NB4 (cell line): ENCODE results near the gene NAAA.
"Not testable (repeated sequence)": the region's sequence is repeated elsewhere in the genome, so short reads cannot be mapped to it uniquely, and the experiment has no call there.

ENCODE experiments used
- DNase-seq: peaks from one replicate; pipeline ENCODE4 v3.0.0; 2010; ENCODE audit warnings: low read depth
- H3K4me3 ChIP-seq: one replicate; pipeline ENCODE4 v1.5.1; 2011; ENCODE audit warnings: mild to moderate bottlenecking, low read depth, low read length, moderate library complexity
- CTCF ChIP-seq: IDR thresholded peaks from one replicate; pipeline ENCODE4 v1.5.1; 2012; ENCODE audit warnings: low read depth, low read length
- MAX ChIP-seq: IDR thresholded peaks from 2 replicates; pipeline ENCODE4 v1.6.1; 2011; ENCODE audit warnings: low read depth, low read length
- MYC ChIP-seq: IDR thresholded peaks from 2 replicates; pipeline ENCODE4 v1.6.1; 2011; ENCODE audit warnings: low read depth, low read length
- POLR2A ChIP-seq: IDR thresholded peaks from 2 replicates; pipeline ENCODE4 v1.6.1; 2011; ENCODE audit warnings: mild to moderate bottlenecking; ENCODE audit not compliant: insufficient read length; ENCODE audit errors: extremely low read depth

The NAAA gene

DNA sequence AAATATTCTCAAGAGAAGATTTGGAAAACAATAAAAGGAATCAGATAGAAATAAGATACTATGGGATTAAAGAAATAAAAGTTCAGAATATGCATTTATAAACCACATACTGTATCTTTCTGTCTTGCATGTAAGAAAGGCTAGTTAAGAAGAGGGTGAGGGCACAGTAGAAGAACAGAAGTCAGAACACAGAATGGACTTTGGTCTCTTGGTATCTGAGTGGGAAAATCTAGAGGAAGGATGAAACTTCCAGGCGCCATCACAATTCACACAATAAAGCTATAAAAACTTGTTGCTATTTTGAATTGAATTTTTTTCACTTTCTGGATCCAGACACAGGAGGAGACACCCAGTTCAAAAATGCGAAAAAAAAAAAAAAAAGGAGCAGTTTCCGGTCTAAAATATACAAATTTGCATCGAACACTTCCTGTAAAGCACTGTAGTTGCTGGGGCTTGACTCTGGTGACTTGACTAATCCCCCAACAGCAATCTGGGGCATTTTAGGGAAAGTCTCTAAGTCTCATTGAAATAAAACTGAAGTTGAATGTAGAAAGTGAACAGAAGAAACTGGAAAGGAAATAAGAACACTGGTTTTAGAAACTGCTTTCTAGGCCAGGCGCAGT, 8.1 kb upstream of the NAAA start:
- no peak for DNase-seq
- H3K4me3 ChIP-seq, result no peak overlapping the region
- TF ChIP-seq MAX (no peak), POLR2A (no peak), MYC (no peak), CTCF (no peak)

GRCh38 chr4:75939890-75940691, 722 bp downstream of the NAAA start:
- peak overlapping the region; percentile 82 for H3K4me3 ChIP-seq
- DNase-seq, result peak; percentile 86
- TF ChIP-seq CTCF (no peak), MAX (peak; percentile 70), MYC (peak; percentile 46; the same call in 1 of the 2 replicates), POLR2A (no peak)

DNA sequence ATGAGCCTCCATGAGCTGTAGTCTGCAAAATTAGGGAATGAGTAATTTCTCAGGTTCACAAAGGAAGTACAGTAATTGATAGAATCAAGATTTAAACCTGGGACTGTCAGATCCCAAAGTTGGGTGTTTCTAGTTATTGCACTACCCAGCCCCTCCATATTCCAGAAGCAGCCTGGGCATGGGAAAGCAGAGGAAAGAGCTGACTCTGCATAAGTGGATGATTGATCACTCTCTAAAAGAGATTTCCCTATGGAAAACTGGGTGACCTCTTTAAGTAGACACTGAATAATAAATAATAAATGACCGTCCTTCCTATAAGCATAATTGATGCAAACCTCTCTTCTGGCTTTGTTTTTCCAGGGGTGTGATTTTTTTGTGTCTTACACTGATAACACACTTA, 5.2 kb downstream of the NAAA start:
- H3K4me3 ChIP-seq, result no peak overlapping the region
- TF ChIP-seq MYC (no peak), POLR2A (no peak), CTCF (no peak), MAX (no peak)
- DNase-seq, result no peak

DNA sequence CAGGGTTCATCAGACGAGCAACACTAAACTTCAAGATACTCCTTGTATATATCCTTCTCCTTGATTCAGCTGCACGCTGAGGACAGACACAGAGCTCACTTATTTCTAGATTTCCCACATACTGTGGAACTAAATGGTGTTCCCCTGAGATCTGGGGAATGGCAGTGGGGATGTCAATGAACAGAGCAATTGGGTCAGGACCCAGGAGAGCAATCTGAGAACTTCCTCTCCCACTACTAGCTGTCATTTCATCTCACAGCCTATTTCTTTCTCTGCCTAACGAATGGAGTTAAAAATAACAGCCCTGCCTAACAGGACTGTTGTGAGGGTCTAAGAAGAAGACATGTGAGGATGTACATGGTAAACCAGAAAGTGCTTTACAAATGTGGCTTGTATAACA, 10.7 kb downstream of the NAAA start:
- TF ChIP-seq MYC (no peak), MAX (no peak), POLR2A (no peak), CTCF (no peak)
- no peak for DNase-seq
- H3K4me3 ChIP-seq, result no peak overlapping the region

DNA sequence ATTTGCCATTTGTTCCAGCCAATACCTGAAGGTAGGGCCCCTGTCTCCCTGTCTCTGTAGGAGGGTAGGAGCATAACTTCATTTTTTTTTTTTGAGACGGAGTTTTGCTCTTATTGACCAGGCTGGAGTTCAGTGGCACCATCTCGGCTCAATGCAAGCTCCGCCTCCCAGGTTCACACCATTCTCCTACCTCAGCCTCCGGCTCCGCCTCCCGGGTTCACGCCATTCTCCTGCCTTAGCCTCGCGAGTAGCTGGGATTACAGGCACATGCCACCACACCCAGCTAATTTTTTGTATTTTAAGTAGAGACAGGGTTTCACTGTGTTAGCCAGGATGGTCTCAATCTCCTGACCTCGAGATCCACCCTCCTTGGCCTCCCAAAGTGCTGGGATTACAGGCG, 15.9 kb downstream of the NAAA start:
- DNase-seq, result not testable (repeated sequence)

GRCh38 chr4:75924309-75924827, 16.4 kb downstream of the NAAA start:
- TF ChIP-seq POLR2A (no peak), MAX (no peak), CTCF (no peak), MYC (no peak)
- DNase-seq, result no peak
- no peak overlapping the region for H3K4me3 ChIP-seq

More for the DNA sequence above, 15.9 kb downstream of the NAAA start:
- not testable (repeated sequence) for H3K4me3 ChIP-seq
